GM18505 (cell line): Measurements from ENCODE around the gene STMN3.
"Not testable (repeated sequence)": the region's sequence is repeated elsewhere in the genome, so short reads cannot be mapped to it uniquely, and the experiment has no call there.

Experiments used
- ATAC-seq: cut with Tn5 transposase; IDR thresholded peaks from one replicate; pipeline ENCODE4 v1.9.1; 2021; ENCODE audit not compliant: unreplicated experiment
- POLR2A ChIP-seq: IDR thresholded peaks from 4 replicates; pipeline ENCODE4 v1.6.1; 2011; ENCODE audit warnings: borderline replicate concordance; ENCODE audit not compliant: insufficient read depth, insufficient read length; ENCODE audit errors: extremely low read depth

STMN3 gene

GRCh38 chr20:63661959-63662812 lies 9.0 kb upstream of the STMN3 start:
- ATAC-seq = no peak
- TF ChIP-seq POLR2A = no peak

GRCh38 chr20:63661108-63661507 lies 7.9 kb upstream of the STMN3 start:
- no peak for TF ChIP-seq POLR2A
- no peak for ATAC-seq

- TF ChIP-seq POLR2A = no peak
- no peak for ATAC-seq
Measured at GRCh38 chr20:63660622-63661021, 7.4 kb upstream of the STMN3 start.

GRCh38 chr20:63660174-63660573 lies 7.0 kb upstream of the STMN3 start:
- ATAC-seq = not testable (repeated sequence)

- no peak for TF ChIP-seq POLR2A
- no peak for ATAC-seq
Measured at GRCh38 chr20:63659370-63659769, 6.1 kb upstream of the STMN3 start.

- TF ChIP-seq POLR2A = no peak
- peak; percentile 13 for ATAC-seq
Measured at GRCh38 chr20:63658749-63659187, 5.5 kb upstream of the STMN3 start.

GRCh38 chr20:63657937-63658748 lies 4.9 kb upstream of the STMN3 start, which contains the start of gene RTEL1:
Gene RTEL1 (plus strand): TSS chr20:63658312. CDS start chr20:63659403, 1,091 bp downstream.
- peak; percentile 84 for ATAC-seq
- peak; percentile 65 for TF ChIP-seq POLR2A

- ATAC-seq = no peak
- no peak for TF ChIP-seq POLR2A
Measured at GRCh38 chr20:63657260-63657936, 4.2 kb upstream of the STMN3 start.

- TF ChIP-seq POLR2A = no peak
- no peak for ATAC-seq
Measured at GRCh38 chr20:63656451-63656850, 3.2 kb upstream of the STMN3 start.

GRCh38 chr20:63655249-63655648 lies 2.0 kb upstream of the STMN3 start:
- no peak for TF ChIP-seq POLR2A
- no peak for ATAC-seq

GRCh38 chr20:63653974-63654668 lies 897 bp upstream of the STMN3 start:
- no peak for ATAC-seq
- TF ChIP-seq POLR2A = no peak

GRCh38 chr20:63652192-63652980 lies 838 bp downstream of the STMN3 start:
- no peak for ATAC-seq
- no peak for TF ChIP-seq POLR2A

- no peak for ATAC-seq
- TF ChIP-seq POLR2A = no peak
Measured at GRCh38 chr20:63651942-63652191, 1.4 kb downstream of the STMN3 start.

GRCh38 chr20:63650486-63650885 lies 2.7 kb downstream of the STMN3 start:
- ATAC-seq = not testable (repeated sequence)
